HepG2 (cell line): ENCODE measurements around the gene ITPK1. TPM values are rescaled to one million over a fixed set of nuclear protein-coding genes. Genes with fewer than 3 reads are reported as not detected.

Experiments used
- ARID4A ChIP-seq: sonication (generic); formaldehyde crosslinking; IDR thresholded peaks from 2 replicates; pipeline ENCODE4 v1.5.0; 2020; ENCODE audit warnings: mild to moderate bottlenecking, missing genetic modification reagents, borderline replicate concordance
- HNRNPK ChIP-seq: fragments of 200-400 bp; formaldehyde crosslinking; IDR thresholded peaks from 2 replicates; pipeline ENCODE4 v1.6.1; 2018; ENCODE audit warnings: low read length, low read depth, moderate library complexity, mild to moderate bottlenecking; ENCODE audit not compliant: poor library complexity, severe bottlenecking
- MEIS2 ChIP-seq: sonication (generic); formaldehyde crosslinking; IDR thresholded peaks from 2 replicates; pipeline ENCODE4 v1.9.0; 2021; ENCODE audit warnings: mild to moderate bottlenecking, missing genetic modification reagents
- MIER2 ChIP-seq: IDR thresholded peaks from 2 replicates; pipeline ENCODE4 v1.6.1; 2016; ENCODE audit warnings: missing biosample characterization, missing genetic modification reagents
- NRL ChIP-seq: sonication (generic); formaldehyde crosslinking; IDR thresholded peaks from 2 replicates; pipeline ENCODE4 v1.5.0; 2020; ENCODE audit warnings: missing genetic modification reagents, mild to moderate bottlenecking, moderate library complexity, borderline replicate concordance
- POLR2A ChIP-seq, 2 experiments: IDR thresholded peaks; 2 replicates each; pipeline ENCODE4 v1.6.1; 2011; ENCODE audit warnings: low read depth in 2 of 2, low read length in 2 of 2, mild to moderate bottlenecking in 1 of 2, moderate library complexity in 1 of 2; ENCODE audit not compliant: insufficient read depth in 1 of 2
- RFX1 ChIP-seq: fragments of 450-650 bp; IDR thresholded peaks from 2 replicates; pipeline ENCODE4 v1.6.1; 2017
- RFXANK ChIP-seq: IDR thresholded peaks from 2 replicates; pipeline ENCODE4 v1.6.1; 2016
- TOPORS ChIP-seq: sonication (generic); formaldehyde crosslinking; IDR thresholded peaks from 2 replicates; pipeline ENCODE4 v1.8.0; 2023; ENCODE audit warnings: mild to moderate bottlenecking, missing genetic modification reagents
- ZBTB10 ChIP-seq: sonication (generic); formaldehyde crosslinking; IDR thresholded peaks from 2 replicates; pipeline ENCODE4 v1.4.0; 2020; ENCODE audit warnings: missing genetic modification reagents, borderline replicate concordance
- ZBTB40 ChIP-seq, 2 experiments: fragments of 450-650 bp in 1 of 2; sonication (generic) in 1 of 2; formaldehyde crosslinking in 1 of 2; IDR thresholded peaks; 2 replicates each; pipeline versions ENCODE4 v1.6.1 to v1.8.0; 2016 to 2022; ENCODE audit warnings: antibody characterized with exemption in 1 of 2, mild to moderate bottlenecking in 1 of 2, missing genetic modification reagents in 1 of 2
- ZSCAN21 ChIP-seq: sonication (generic); formaldehyde crosslinking; IDR thresholded peaks from 2 replicates; pipeline ENCODE4 v1.8.0; 2022; ENCODE audit warnings: mild to moderate bottlenecking, missing genetic modification reagents, moderate library complexity, borderline replicate concordance
- polyA plus RNA-seq, 8 experiments: library from polyadenylated mRNA; depleted of rRNA in 3 of 8; stranded (reverse) in 7 of 8; unstranded in 1 of 8; fragments of >200 nt; fragmentation: Illumina TruSeq in 4 of 8; extraction: Trizol in 4 of 8; gene quantifications; 2 replicates each; pipeline versions ENCODE4 v1.2.1 to v1.2.3, GENCODE V29; 2011 to 2016; ENCODE audit warnings: low read depth in 4 of 8, missing spikeins in 1 of 8, mixed read lengths in 1 of 8; ENCODE audit not compliant: insufficient read depth in 1 of 8
- total RNA-seq, 5 experiments: library from RNA; depleted of rRNA; stranded (reverse); fragments of >200 nt; fragmentation: Illumina TruSeq; extraction: Trizol; gene quantifications; 2 replicates each; pipeline ENCODE4 v1.2.3, GENCODE V29; 2016; ENCODE audit warnings: low read depth in 1 of 5

Gene ITPK1
- total and polyA plus RNA-seq, 2 of the 13 experiments (the other 11 are each of a cell fraction or from before 2014, with no cell fraction given): 20.5 to 47.5 TPM

GRCh38 chr14:93114068-93114710, 1.5 kb downstream of the ITPK1 start (continued):
- TF ChIP-seq ARID4A (CRISPR knock-in tag) (no peak), POLR2A (IDR thresholded peaks at IDR 0.05; ENCODE audit: insufficient read depth in 1 of 2, low read depth in 2 of 2, low read length in 2 of 2) (no peak), ZSCAN21 (0 out of 2 replicates have a peak, but pooled peaks have one; percentile 17), HNRNPK (no peak), NRL (CRISPR knock-in tag) (0 out of 2 replicates have a peak, but pooled peaks have one; percentile 0), RFX1 (no peak), MIER2 (CRISPR knock-in tag) (no peak), ZBTB10 (0 out of 2 replicates have a peak, but pooled peaks have one; percentile 7), MEIS2 (CRISPR knock-in tag) (0 out of 2 replicates have a peak, but pooled peaks have one; percentile 2), ZBTB40 (IDR thresholded peaks at IDR 0.05) (no peak), ZBTB40 (CRISPR knock-in tag; IDR thresholded peaks at IDR 0.05) (no peak), RFXANK (CRISPR knock-in tag) (no peak), TOPORS (no peak)
